PC-3 (cell line): Measurements from ENCODE around the gene TRIM5. TPM values are rescaled to one million over a fixed set of nuclear protein-coding genes. Genes with fewer than 3 reads are reported as not detected.
A peak's percentile ranks its signal among the peaks of the same experiment; 100 is the strongest.
"Not testable (repeated sequence)": the region's sequence is repeated elsewhere in the genome, so short reads cannot be mapped to it uniquely, and the experiment has no call there.

Experiments used
- ATAC-seq: fragments of 200-7000 bp; cut with Tn5 transposase; 2 replicates; pipeline ENCODE4 v1.9.1; 2020; ENCODE audit warnings: mild to moderate bottlenecking, moderate library complexity
- BruUV-seq: library from RNA; stranded (reverse); fragments of 400-500 nt; replicated peaks from 2 replicates; lab custom pipeline; 2021; lab: Mats Ljungman, UMichigan
- CTCF ChIA-PET: fragments of 300-600 bp; sonication (Branson Sonifier 250); formaldehyde crosslinking; loops from one replicate; lab custom pipeline; 2022; ENCODE audit warnings: antibody characterized with exemption; lab: Charles Lee
- POLR2A ChIA-PET: fragments of 300-600 bp; sonication (Branson Sonifier 250); formaldehyde crosslinking; loops from one replicate; lab custom pipeline; 2022; ENCODE audit warnings: antibody characterized with exemption; ENCODE audit not compliant: unreplicated experiment; lab: Charles Lee
- DNase-seq: peaks from one replicate; pipeline ENCODE4 v3.0.0-alpha.2; 2015
- H2AFZ ChIP-seq: fragments of 300-600 bp; sonication (generic); 2 replicates; pipeline ENCODE4 v1.6.0; 2016; ENCODE audit warnings: antibody characterized with exemption, low read length
- H3F3A ChIP-seq: fragments of 300-600 bp; sonication (generic); one replicate; pipeline ENCODE4 v1.6.0; 2017; ENCODE audit warnings: antibody characterized with exemption, low read length, control low read depth, mild to moderate bottlenecking; ENCODE audit not compliant: unreplicated experiment
- H3K27ac ChIP-seq: fragments of 300-600 bp; sonication (generic); 2 replicates; pipeline ENCODE4 v1.5.1; 2016; ENCODE audit warnings: mild to moderate bottlenecking, low read length
- H3K27me3 ChIP-seq: fragments of 300-600 bp; sonication (generic); 2 replicates; pipeline ENCODE4 v1.6.1; 2016; ENCODE audit warnings: low read length, mixed read lengths
- H3K36me3 ChIP-seq: fragments of 300-600 bp; sonication (generic); 2 replicates; pipeline ENCODE4 v1.6.1; 2016; ENCODE audit warnings: low read depth, mixed run types, low read length, mixed read lengths
- H3K4me1 ChIP-seq: fragments of 300-600 bp; sonication (generic); 2 replicates; pipeline ENCODE4 v1.5.1; 2016; ENCODE audit warnings: low read length; ENCODE audit not compliant: insufficient read depth
- H3K4me2 ChIP-seq: fragments of 300-600 bp; sonication (generic); 2 replicates; pipeline ENCODE4 v1.6.0; 2016; ENCODE audit warnings: low read length
- H3K4me3 ChIP-seq: fragments of 300-600 bp; sonication (generic); 2 replicates; pipeline ENCODE4 v1.5.1; 2016; ENCODE audit warnings: mild to moderate bottlenecking, low read length, mixed read lengths
- H3K79me2 ChIP-seq: fragments of 300-600 bp; sonication (generic); 2 replicates; pipeline ENCODE4 v1.6.1; 2017; ENCODE audit warnings: low read length, mixed read lengths
- H3K9ac ChIP-seq: fragments of 300-600 bp; sonication (generic); 2 replicates; pipeline ENCODE4 v1.6.0; 2016; ENCODE audit warnings: mild to moderate bottlenecking, low read length
- H3K9me2 ChIP-seq: fragments of 300-600 bp; sonication (generic); replicated peaks from 2 replicates; pipeline ENCODE4 v1.6.1; 2016; ENCODE audit warnings: mixed run types, low read length, mixed read lengths
- H3K9me3 ChIP-seq: fragments of 300-600 bp; sonication (generic); 2 replicates; pipeline ENCODE4 v1.6.1; 2016; ENCODE audit warnings: low read length, mixed read lengths
- H4K20me1 ChIP-seq: fragments of 300-600 bp; sonication (generic); 2 replicates; pipeline ENCODE4 v1.6.1; 2016; ENCODE audit warnings: low read length, mixed read lengths
- CTCF ChIP-seq: fragments of 300-600 bp; sonication (generic); conservative IDR thresholded peaks from 2 replicates; pipeline ENCODE4 v1.5.1; 2017; ENCODE audit warnings: antibody characterized with exemption, low read depth, mild to moderate bottlenecking, low read length
- EZH2 ChIP-seq: fragments of 300-600 bp; sonication (generic); IDR thresholded peaks from one replicate; pipeline ENCODE4 v1.6.1; 2017; ENCODE audit warnings: antibody characterized with exemption, mild to moderate bottlenecking, low read length; ENCODE audit not compliant: unreplicated experiment
- EZH2phosphoT487 ChIP-seq: fragments of 300-600 bp; sonication (generic); IDR thresholded peaks from 2 replicates; pipeline ENCODE4 v1.6.1; 2018; ENCODE audit warnings: mild to moderate bottlenecking, antibody characterized with exemption, low read length, borderline replicate concordance
- intact Hi-C: fragments of 100-400 bp; cut with micrococcal nuclease; formaldehyde crosslinking; loops from 2 replicates; pipeline ENCODE4 v1.9.0; 2023
- total RNA-seq: library from RNA; depleted of rRNA; stranded (reverse); fragments of >200 nt; gene quantifications from 2 replicates; pipeline ENCODE4 v1.2.3, GENCODE V29; 2014

Gene TRIM5
- total RNA-seq, 1 experiment from 2014 or later, result 18.6 TPM

DNA sequence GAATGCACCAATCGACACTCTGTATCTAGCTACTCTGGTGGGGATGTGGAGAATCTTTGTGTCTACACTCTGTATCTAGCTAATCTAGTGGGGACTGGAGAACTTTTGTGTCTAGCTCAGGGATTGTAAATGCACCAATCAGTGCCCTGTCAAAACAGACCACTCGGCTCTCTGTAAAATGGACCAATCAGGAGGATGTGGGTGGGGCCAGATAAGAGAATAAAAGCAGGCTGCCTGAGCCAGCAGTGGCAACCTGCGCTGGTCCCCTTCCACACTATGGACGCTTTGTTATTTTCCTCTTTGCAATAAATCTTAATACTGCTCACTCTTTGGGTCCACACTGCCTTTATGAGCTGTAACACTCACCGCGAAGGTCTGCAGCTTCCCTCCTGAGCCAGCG, 1.3 kb downstream of the TRIM5 start:
- H3K36me3 ChIP-seq, H3F3A ChIP-seq, H3K27ac ChIP-seq, H3K27me3 ChIP-seq, H3K4me1 ChIP-seq, H3K9me3 ChIP-seq, BruUV-seq, ATAC-seq, H2AFZ ChIP-seq, DNase-seq, H4K20me1 ChIP-seq, H3K9ac ChIP-seq, CTCF ChIA-PET, H3K9me2 ChIP-seq: not testable (repeated sequence)
- intact Hi-C loops, result loop anchor here (1.0 to 2.0 kb wide), 3 partner anchors 62 to 125 kb away; partner anchors contain the start of gene OR52N2
- H3K4me3 ChIP-seq, result peak overlapping the region; percentile 75; the same call in 1 of the 2 replicates
- H3K4me2 ChIP-seq, result peak overlapping the region; percentile 93
- POLR2A ChIA-PET, result interaction anchor here (0.7 kb wide), 1 partner anchor 62 kb away, joined by 3 read pairs; no protein-coding TSS in a partner anchor
- peaks cover 12% of the 10 kb centered on the region for H3K79me2 ChIP-seq

DNA sequence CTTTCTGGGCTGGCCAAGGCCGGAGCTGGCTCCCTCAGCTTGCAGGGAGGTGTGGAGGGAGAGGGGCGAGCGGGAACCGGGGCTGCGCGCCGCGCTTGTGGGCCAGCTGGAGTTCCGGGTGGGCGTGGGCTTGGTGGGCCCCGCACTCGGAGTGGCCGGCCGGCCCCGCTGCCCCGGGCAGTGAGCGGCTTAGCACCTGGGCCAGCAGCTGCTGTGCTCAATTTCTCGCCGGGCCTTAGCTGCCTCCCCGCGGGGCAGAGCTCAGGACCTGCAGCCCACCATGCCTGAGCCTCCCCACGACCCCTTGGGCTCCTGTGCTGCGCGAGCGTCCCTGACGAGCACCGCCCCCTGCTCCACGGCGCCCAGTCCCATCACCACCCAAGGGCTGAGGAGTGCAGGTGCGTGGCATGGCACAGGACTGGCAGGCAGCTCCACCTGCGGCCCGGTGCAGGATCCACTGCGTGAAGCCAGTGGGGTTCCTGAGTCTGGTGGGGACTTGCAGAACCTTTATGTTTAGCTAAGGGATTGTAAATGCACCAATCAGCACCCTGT, 1.9 kb downstream of the TRIM5 start:
- BruUV-seq, H3K9me2 ChIP-seq, H3K27me3 ChIP-seq, H3K9ac ChIP-seq, H3K27ac ChIP-seq, H3K4me2 ChIP-seq, H2AFZ ChIP-seq, ATAC-seq, H3K4me1 ChIP-seq, CTCF ChIA-PET, H3K4me3 ChIP-seq, H3K9me3 ChIP-seq, DNase-seq, H4K20me1 ChIP-seq, H3K36me3 ChIP-seq, intact Hi-C loops, H3F3A ChIP-seq: not testable (repeated sequence)
- H3K79me2 ChIP-seq, result peaks cover 12% of the 10 kb centered on the region
- POLR2A ChIA-PET, result interaction anchor here (0.7 kb wide), 1 partner anchor 61 kb away, joined by 3 read pairs; no protein-coding TSS in a partner anchor

GRCh38 chr11:5679811-5680210, 5.1 kb downstream of the TRIM5 start:
- H3K4me2 ChIP-seq, result no peak overlapping the region
- no peaks in the 10 kb centered on the region for H3K9me3 ChIP-seq
- peaks cover 6% of the 10 kb centered on the region for H3K4me1 ChIP-seq
- DNase-seq (no peak), ATAC-seq (no peak)
- H3K9ac ChIP-seq, result no peak overlapping the region
- no TSS peak for BruUV-seq
- no peaks in the 10 kb centered on the region for H3F3A ChIP-seq
- H3K4me3 ChIP-seq, result no peak overlapping the region
- H3K36me3 ChIP-seq, result peaks cover 14% of the 10 kb centered on the region
- H3K9me2 ChIP-seq, result no peaks in the 10 kb centered on the region
- TF ChIP-seq EZH2phosphoT487 (no peak), EZH2 (no peak), CTCF (no peak)
- ChIA-PET POLR2A (interaction anchor here (0.6 kb wide), 1 partner anchor 58 kb away, joined by 3 read pairs; no protein-coding TSS in a partner anchor), CTCF (no interaction called here)
- no peak overlapping the region for H3K27ac ChIP-seq
- no peaks in the 10 kb centered on the region for H3K27me3 ChIP-seq
- H4K20me1 ChIP-seq, result no peaks in the 10 kb centered on the region
- no peak overlapping the region for H2AFZ ChIP-seq
- peaks cover 12% of the 10 kb centered on the region for H3K79me2 ChIP-seq
- intact Hi-C loops, result no loop called here

GRCh38 chr11:5674391-5674790, 10.5 kb downstream of the TRIM5 start:
- no peak overlapping the region for H2AFZ ChIP-seq
- ATAC-seq (no peak), DNase-seq (no peak)
- peaks cover 16% of the 10 kb centered on the region for H3K36me3 ChIP-seq
- no peaks in the 10 kb centered on the region for H3K4me1 ChIP-seq
- CTCF ChIA-PET, result no interaction called here
- H3K9me2 ChIP-seq, result no peaks in the 10 kb centered on the region
- H3K4me2 ChIP-seq, result no peak overlapping the region
- TF ChIP-seq CTCF (no peak), EZH2 (no peak), EZH2phosphoT487 (no peak)
- no peaks in the 10 kb centered on the region for H3K27me3 ChIP-seq
- H3K79me2 ChIP-seq, result no peaks in the 10 kb centered on the region
- BruUV-seq, result no TSS peak
- H4K20me1 ChIP-seq, result 0 out of 2 replicates have a peak, but pooled peaks cover 3% of the 10 kb centered on the region
- no peaks in the 10 kb centered on the region for H3F3A ChIP-seq
- H3K4me3 ChIP-seq, result no peak overlapping the region
- H3K9me3 ChIP-seq, result no peaks in the 10 kb centered on the region
- H3K9ac ChIP-seq, result no peak overlapping the region
- H3K27ac ChIP-seq, result no peak overlapping the region
- intact Hi-C loops, result no loop called here
- POLR2A ChIA-PET, result no interaction called here
